HCT116 (cell line): Measurements from ENCODE around the gene SLC7A9. TPM values are rescaled to one million over a fixed set of nuclear protein-coding genes. Genes with fewer than 3 reads are reported as not detected.

ENCODE experiments used
- ATAC-seq: fragments of 200-7000 bp; cut with Tn5 transposase; 2 replicates; pipeline ENCODE4 v1.9.1; 2020; ENCODE audit warnings: mild to moderate bottlenecking, moderate library complexity
- BruUV-seq: library from RNA; stranded (reverse); fragments of 400-500 nt; replicated peaks from 2 replicates; lab custom pipeline; 2021; lab: Mats Ljungman, UMichigan
- CTCF ChIA-PET: fragments of 300-600 bp; sonication (Branson Sonifier 250); formaldehyde crosslinking; loops from one replicate; lab custom pipeline; 2021; ENCODE audit warnings: antibody characterized with exemption; lab: Charles Lee
- POLR2A ChIA-PET: fragments of 300-600, 350-600 bp; sonication (Branson Sonifier 250); formaldehyde crosslinking; loops from one replicate; lab custom pipeline; 2021; ENCODE audit warnings: antibody characterized with exemption; lab: Charles Lee
- RAD21 ChIA-PET, 2 experiments: fragments of 300-600 bp; sonication (Branson Sonifier 250); formaldehyde crosslinking; loops; one replicate each; lab custom pipeline; 2023; ENCODE audit warnings: low total read pairs in 2 of 2; ENCODE audit not compliant: uncharacterized antibody in 2 of 2, unreplicated experiment in 2 of 2, low non-redundant PET in 1 of 2; lab: Charles Lee
- DNase-seq: peaks from one replicate; pipeline ENCODE4 v3.0.0-alpha.2; 2010; ENCODE audit warnings: low read depth, low spot score
- H2AFZ ChIP-seq: fragments of 200-600 bp; shearing (Covaris generic), sonication (generic); 2 replicates; pipeline ENCODE4 v1.6.1; 2017; ENCODE audit warnings: low read depth, mixed run types, mixed read lengths, antibody characterized with exemption, low read length; ENCODE audit not compliant: poor library complexity, severe bottlenecking
- H3K27ac ChIP-seq: 2 replicates; pipeline ENCODE4 v1.5.1; 2012; ENCODE audit warnings: low read depth, low read length
- H3K27me3 ChIP-seq: fragments of 200-600 bp; sonication (generic); 2 replicates; pipeline ENCODE4 v1.6.1; 2016; ENCODE audit warnings: mixed run types, low read length, mixed read lengths; ENCODE audit not compliant: insufficient read depth
- H3K36me3 ChIP-seq, 2 experiments: fragments of 200-500 bp in 1 of 2; fragments of 200-600 bp in 1 of 2; sonication (Bioruptor generic) in 1 of 2; sonication (generic) in 1 of 2; 2 replicates each; pipeline versions ENCODE4 v1.5.1 to v1.6.1; 2014 to 2016; ENCODE audit warnings: low read length in 2 of 2, inconsistent platforms in 1 of 2, mixed read lengths in 1 of 2, mixed run types in 1 of 2; ENCODE audit not compliant: insufficient read depth in 2 of 2, control insufficient read depth in 1 of 2
- H3K4me1 ChIP-seq, 2 experiments: fragments of 200-600 bp in 1 of 2; sonication (generic) in 1 of 2; 2 replicates each; pipeline versions ENCODE4 v1.5.1 to v1.6.1; 2012 to 2017; ENCODE audit warnings: low read length in 2 of 2, inconsistent platforms in 1 of 2, mild to moderate bottlenecking in 1 of 2, mixed read lengths in 1 of 2, mixed run types in 1 of 2, moderate library complexity in 1 of 2; ENCODE audit not compliant: insufficient read depth in 2 of 2, control insufficient read depth in 1 of 2
- H3K4me2 ChIP-seq: fragments of 200-600 bp; sonication (generic); 2 replicates; pipeline ENCODE4 v1.6.1; 2017; ENCODE audit warnings: mixed run types, low read length, mixed read lengths
- H3K4me3 ChIP-seq, 2 experiments: fragments of 200-600 bp in 1 of 2; sonication (generic) in 1 of 2; replicated peaks in 1 of 2; 2 replicates each; pipeline ENCODE4 v1.5.1; 2011 to 2016; ENCODE audit warnings: low read length in 2 of 2, control low read depth in 1 of 2, low read depth in 1 of 2, mild to moderate bottlenecking in 1 of 2, mixed read lengths in 1 of 2, mixed run types in 1 of 2
- H3K79me2 ChIP-seq: fragments of 200-600 bp; sonication (generic); 2 replicates; pipeline ENCODE4 v1.6.1; 2017; ENCODE audit warnings: mild to moderate bottlenecking, mixed run types, low read length, moderate library complexity, mixed read lengths; ENCODE audit not compliant: insufficient read depth
- H3K9ac ChIP-seq: fragments of 200-600 bp; sonication (generic); 2 replicates; pipeline ENCODE4 v1.6.1; 2016; ENCODE audit warnings: low read length, mixed read lengths
- H3K9me2 ChIP-seq: fragments of 200-600 bp; sonication (generic), shearing (Covaris generic); 2 replicates; pipeline ENCODE4 v1.6.1; 2017; ENCODE audit warnings: mixed run types, mild to moderate bottlenecking, moderate library complexity; ENCODE audit not compliant: insufficient read depth
- H3K9me3 ChIP-seq, 2 experiments: fragments of 200-500 bp in 1 of 2; fragments of 200-600 bp in 1 of 2; sonication (Bioruptor generic) in 1 of 2; sonication (generic) in 1 of 2; 2 replicates each; pipeline ENCODE4 v1.6.1; 2014 to 2017; ENCODE audit warnings: low read length in 2 of 2, mixed read lengths in 2 of 2, inconsistent platforms in 1 of 2, low read depth in 1 of 2, mild to moderate bottlenecking in 1 of 2, mixed run types in 1 of 2, moderate library complexity in 1 of 2; ENCODE audit not compliant: control insufficient read depth in 1 of 2, insufficient read depth in 1 of 2
- H4K20me1 ChIP-seq: fragments of 200-600 bp; sonication (generic), shearing (Covaris generic); 2 replicates; pipeline ENCODE4 v1.6.1; 2017; ENCODE audit warnings: mixed run types, mild to moderate bottlenecking, moderate library complexity; ENCODE audit not compliant: insufficient read depth
- ATF3 ChIP-seq: IDR thresholded peaks from 2 replicates; pipeline ENCODE4 v1.6.1; 2012
- ELF1 ChIP-seq: IDR thresholded peaks from 2 replicates; pipeline ENCODE4 v1.6.1; 2012; ENCODE audit warnings: low read depth, borderline replicate concordance
- EZH2 ChIP-seq: fragments of 200-600 bp; sonication (generic); IDR thresholded peaks from 2 replicates; pipeline ENCODE4 v1.6.1; 2017; ENCODE audit warnings: antibody characterized with exemption, mixed run types
- FOSL1 ChIP-seq: IDR thresholded peaks from 2 replicates; pipeline ENCODE4 v1.6.1; 2012; ENCODE audit warnings: low read depth
- JUND ChIP-seq: IDR thresholded peaks from 2 replicates; pipeline ENCODE4 v1.6.1; 2012
- POLR2A ChIP-seq: IDR thresholded peaks from 2 replicates; pipeline ENCODE4 v1.7.0; 2011; ENCODE audit warnings: borderline replicate concordance; ENCODE audit not compliant: insufficient read depth, insufficient read length; ENCODE audit errors: extremely low read depth
- RAD21 ChIP-seq: IDR thresholded peaks from 2 replicates; pipeline ENCODE4 v1.6.1; 2012; ENCODE audit warnings: low read depth, mild to moderate bottlenecking
- SIN3A ChIP-seq: IDR thresholded peaks from 2 replicates; pipeline ENCODE4 v1.6.1; 2012; ENCODE audit warnings: low read depth
- SRF ChIP-seq: IDR thresholded peaks from 2 replicates; pipeline ENCODE4 v1.6.1; 2012; ENCODE audit warnings: low read depth
- TCF7L2 ChIP-seq: IDR thresholded peaks from 2 replicates; pipeline ENCODE4 v1.7.0; 2011; ENCODE audit warnings: borderline replicate concordance, inconsistent platforms; ENCODE audit not compliant: insufficient read depth, insufficient read length; ENCODE audit errors: extremely low read depth
- YY1 ChIP-seq: IDR thresholded peaks from 2 replicates; pipeline ENCODE4 v1.6.1; 2011; ENCODE audit warnings: low read length, low read depth, moderate library complexity, mild to moderate bottlenecking; ENCODE audit not compliant: insufficient replicate concordance; ENCODE audit errors: extremely low read depth
- ZFX ChIP-seq: fragments of 450-650 bp; IDR thresholded peaks from 2 replicates; pipeline ENCODE4 v1.6.1; 2017
- ZNF274 ChIP-seq: fragments of 200-500 bp; sonication (Bioruptor generic); IDR thresholded peaks from 2 replicates; pipeline ENCODE4 v1.6.1; 2014; ENCODE audit warnings: mild to moderate bottlenecking, low read depth, low read length, inconsistent platforms
- intact Hi-C: fragments of 100-400 bp; cut with micrococcal nuclease; formaldehyde crosslinking; loops from 2 replicates; pipeline ENCODE4 v1.10.0; 2022
- total RNA-seq: library from RNA; stranded (reverse); gene quantifications from one replicate; pipeline ENCODE4 v1.2.1, GENCODE V29; 2021; ENCODE audit not compliant: unreplicated experiment
- TF ChIP-seq, protein P1 (sequence below): IDR thresholded peaks from 2 replicates; pipeline ENCODE4 v1.6.1; 2012; ENCODE audit warnings: low read depth
- TF ChIP-seq, protein P2 (sequence below): IDR thresholded peaks from 2 replicates; pipeline ENCODE4 v1.6.1; 2012
- TF ChIP-seq, protein P3 (sequence below), 3 experiments: fragments of 200-600 bp in 1 of 3; sonication (generic) in 1 of 3; IDR thresholded peaks in 2 of 3; conservative IDR thresholded peaks in 1 of 3; 2 replicates each; pipeline ENCODE4 v1.5.1; 2012 to 2017; ENCODE audit warnings: low read depth in 2 of 3, low read length in 2 of 3, antibody characterized with exemption in 1 of 3, borderline replicate concordance in 1 of 3, control low read depth in 1 of 3, mild to moderate bottlenecking in 1 of 3, mixed read lengths in 1 of 3, mixed run types in 1 of 3, moderate library complexity in 1 of 3; ENCODE audit not compliant: insufficient read depth in 1 of 3

The SLC7A9 gene
- total RNA-seq, 1 experiment from 2014 or later: 0.42 TPM

DNA sequence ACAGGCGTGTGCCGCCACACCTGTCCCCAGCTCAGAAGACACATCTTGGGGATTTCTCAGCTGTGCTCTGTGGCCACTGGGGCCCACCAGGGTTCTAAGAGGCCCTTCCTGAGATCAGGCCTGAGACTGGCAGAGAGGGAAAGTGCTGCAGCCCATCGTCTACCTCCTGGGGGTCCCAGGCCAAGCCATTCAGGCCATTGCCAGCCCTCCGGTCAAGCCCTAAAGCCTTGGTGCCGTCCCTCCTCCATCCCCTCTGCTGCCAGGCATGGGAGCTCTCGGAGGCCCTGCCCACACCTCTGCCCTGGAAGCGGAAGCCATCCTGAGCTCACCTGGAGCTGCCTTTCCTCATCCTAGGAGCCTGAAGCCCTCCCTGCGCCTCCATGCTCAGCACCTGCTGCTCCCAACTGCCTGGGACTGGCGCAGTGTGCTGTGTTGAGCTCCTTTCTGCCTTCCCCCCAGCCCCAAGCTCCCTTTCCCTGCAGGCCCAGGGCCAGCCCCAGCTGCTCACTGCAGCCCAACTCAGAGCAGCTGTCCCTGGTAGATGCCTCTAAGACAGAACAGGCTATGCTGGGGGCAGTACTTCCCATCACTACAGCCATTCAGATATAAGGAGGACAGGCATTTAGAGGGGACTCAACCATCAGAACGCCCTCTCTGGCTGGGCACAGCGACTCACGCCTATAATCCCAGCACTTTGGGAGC is 2.9 kb downstream of the SLC7A9 start:
- no peaks in the 10 kb centered on the region for H4K20me1 ChIP-seq
- no peak for TF ChIP-seq ATF3
- no peak for TF ChIP-seq FOSL1
- no peak for TF ChIP-seq YY1
- TF ChIP-seq, protein P1, sequence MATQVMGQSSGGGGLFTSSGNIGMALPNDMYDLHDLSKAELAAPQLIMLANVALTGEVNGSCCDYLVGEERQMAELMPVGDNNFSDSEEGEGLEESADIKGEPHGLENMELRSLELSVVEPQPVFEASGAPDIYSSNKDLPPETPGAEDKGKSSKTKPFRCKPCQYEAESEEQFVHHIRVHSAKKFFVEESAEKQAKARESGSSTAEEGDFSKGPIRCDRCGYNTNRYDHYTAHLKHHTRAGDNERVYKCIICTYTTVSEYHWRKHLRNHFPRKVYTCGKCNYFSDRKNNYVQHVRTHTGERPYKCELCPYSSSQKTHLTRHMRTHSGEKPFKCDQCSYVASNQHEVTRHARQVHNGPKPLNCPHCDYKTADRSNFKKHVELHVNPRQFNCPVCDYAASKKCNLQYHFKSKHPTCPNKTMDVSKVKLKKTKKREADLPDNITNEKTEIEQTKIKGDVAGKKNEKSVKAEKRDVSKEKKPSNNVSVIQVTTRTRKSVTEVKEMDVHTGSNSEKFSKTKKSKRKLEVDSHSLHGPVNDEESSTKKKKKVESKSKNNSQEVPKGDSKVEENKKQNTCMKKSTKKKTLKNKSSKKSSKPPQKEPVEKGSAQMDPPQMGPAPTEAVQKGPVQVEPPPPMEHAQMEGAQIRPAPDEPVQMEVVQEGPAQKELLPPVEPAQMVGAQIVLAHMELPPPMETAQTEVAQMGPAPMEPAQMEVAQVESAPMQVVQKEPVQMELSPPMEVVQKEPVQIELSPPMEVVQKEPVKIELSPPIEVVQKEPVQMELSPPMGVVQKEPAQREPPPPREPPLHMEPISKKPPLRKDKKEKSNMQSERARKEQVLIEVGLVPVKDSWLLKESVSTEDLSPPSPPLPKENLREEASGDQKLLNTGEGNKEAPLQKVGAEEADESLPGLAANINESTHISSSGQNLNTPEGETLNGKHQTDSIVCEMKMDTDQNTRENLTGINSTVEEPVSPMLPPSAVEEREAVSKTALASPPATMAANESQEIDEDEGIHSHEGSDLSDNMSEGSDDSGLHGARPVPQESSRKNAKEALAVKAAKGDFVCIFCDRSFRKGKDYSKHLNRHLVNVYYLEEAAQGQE: no peak
- TF ChIP-seq ELF1: no peak
- no peak for TF ChIP-seq SRF
- TF ChIP-seq TCF7L2: no peak
- no peak for TF ChIP-seq EZH2
- TF ChIP-seq SIN3A: no peak
- TF ChIP-seq ZNF274: no peak
- TF ChIP-seq POLR2A: no peak
- TF ChIP-seq, protein P2, sequence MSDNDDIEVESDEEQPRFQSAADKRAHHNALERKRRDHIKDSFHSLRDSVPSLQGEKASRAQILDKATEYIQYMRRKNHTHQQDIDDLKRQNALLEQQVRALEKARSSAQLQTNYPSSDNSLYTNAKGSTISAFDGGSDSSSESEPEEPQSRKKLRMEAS: no peak
- no peak for TF ChIP-seq RAD21
- no peak for TF ChIP-seq ZFX
- TF ChIP-seq, protein P3, sequence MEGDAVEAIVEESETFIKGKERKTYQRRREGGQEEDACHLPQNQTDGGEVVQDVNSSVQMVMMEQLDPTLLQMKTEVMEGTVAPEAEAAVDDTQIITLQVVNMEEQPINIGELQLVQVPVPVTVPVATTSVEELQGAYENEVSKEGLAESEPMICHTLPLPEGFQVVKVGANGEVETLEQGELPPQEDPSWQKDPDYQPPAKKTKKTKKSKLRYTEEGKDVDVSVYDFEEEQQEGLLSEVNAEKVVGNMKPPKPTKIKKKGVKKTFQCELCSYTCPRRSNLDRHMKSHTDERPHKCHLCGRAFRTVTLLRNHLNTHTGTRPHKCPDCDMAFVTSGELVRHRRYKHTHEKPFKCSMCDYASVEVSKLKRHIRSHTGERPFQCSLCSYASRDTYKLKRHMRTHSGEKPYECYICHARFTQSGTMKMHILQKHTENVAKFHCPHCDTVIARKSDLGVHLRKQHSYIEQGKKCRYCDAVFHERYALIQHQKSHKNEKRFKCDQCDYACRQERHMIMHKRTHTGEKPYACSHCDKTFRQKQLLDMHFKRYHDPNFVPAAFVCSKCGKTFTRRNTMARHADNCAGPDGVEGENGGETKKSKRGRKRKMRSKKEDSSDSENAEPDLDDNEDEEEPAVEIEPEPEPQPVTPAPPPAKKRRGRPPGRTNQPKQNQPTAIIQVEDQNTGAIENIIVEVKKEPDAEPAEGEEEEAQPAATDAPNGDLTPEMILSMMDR (IDR thresholded peaks at IDR 0.05 in 2 of 3, conservative IDR thresholded peaks at IDR 0.05 in 1 of 3; ENCODE audit: borderline replicate concordance in 1 of 3, insufficient read depth in 1 of 3, low read depth in 2 of 3, low read length in 2 of 3): no peak
- no peak for TF ChIP-seq JUND
- DNase-seq (no peak), ATAC-seq (peak; percentile 38; the same call in 1 of the 2 replicates)
- no peaks in the 10 kb centered on the region for H3K9me2 ChIP-seq
- no peak overlapping the region for H3K4me3 ChIP-seq
- no peaks in the 10 kb centered on the region for H3K4me1 ChIP-seq
- no peaks in the 10 kb centered on the region for H3K36me3 ChIP-seq
- no TSS peak for BruUV-seq
- no peaks in the 10 kb centered on the region for H3K79me2 ChIP-seq
- intact Hi-C loops: no loop called here
- no peak overlapping the region for H3K4me2 ChIP-seq
- H3K27me3 ChIP-seq: no peaks in the 10 kb centered on the region
- ChIA-PET POLR2A (no interaction called here), RAD21 (no interaction called here), CTCF (no interaction called here)
- H2AFZ ChIP-seq: no peak overlapping the region
- no peaks in the 10 kb centered on the region for H3K9me3 ChIP-seq
- H3K9ac ChIP-seq: no peak overlapping the region
- H3K27ac ChIP-seq: no peak overlapping the region
